BE2C (cell line): Measurements from ENCODE around the gene NARF.
"Not testable (repeated sequence)": the region's sequence is repeated elsewhere in the genome, so short reads cannot be mapped to it uniquely, and the experiment has no call there.

Experiments used
- DNase-seq: peaks from one replicate; pipeline ENCODE4 v3.0.0-alpha.2; 2020
- H3K27me3 ChIP-seq: fragments of 250-450 bp; sonication (Bioruptor Pico); 2 replicates; pipeline ENCODE4 v1.5.1; 2020; ENCODE audit warnings: mild to moderate bottlenecking
- H3K36me3 ChIP-seq: fragments of 250-450 bp; sonication (Bioruptor Pico); 2 replicates; pipeline ENCODE4 v1.5.1; 2020; ENCODE audit warnings: mild to moderate bottlenecking
- H3K4me1 ChIP-seq: fragments of 250-450 bp; sonication (Bioruptor Pico); 2 replicates; pipeline ENCODE4 v1.5.1; 2020
- H3K4me3 ChIP-seq: 2 replicates; pipeline ENCODE4 v1.5.1; 2011; ENCODE audit warnings: low read depth, low read length
- H3K9me3 ChIP-seq: fragments of 250-450 bp; sonication (Bioruptor Pico); 2 replicates; pipeline ENCODE4 v1.5.1; 2020
- TF ChIP-seq, protein P1 (sequence below): IDR thresholded peaks from 2 replicates; pipeline ENCODE4 v1.5.1; 2012; ENCODE audit warnings: mild to moderate bottlenecking, low read depth, low read length

NARF gene

DNA sequence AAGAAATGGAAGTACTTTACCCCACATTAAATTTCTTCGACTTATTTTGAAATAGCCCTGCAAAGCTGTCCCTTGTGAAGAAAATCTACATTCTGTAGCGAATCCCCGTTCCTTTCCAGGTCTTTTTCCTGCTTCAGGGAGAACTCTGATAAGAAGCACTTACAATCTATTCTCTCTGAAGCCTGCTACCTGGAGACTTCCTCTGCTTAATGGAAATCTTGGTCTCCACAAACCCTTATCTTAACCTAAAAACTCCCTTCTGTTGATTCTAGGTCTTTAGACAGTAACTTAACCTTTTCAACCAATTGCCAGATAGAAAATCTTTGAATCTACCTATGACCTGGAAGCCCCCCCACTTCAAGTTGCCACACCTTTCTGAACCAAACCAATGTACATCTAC is 6.4 kb upstream of the NARF start:
- no peaks in the 10 kb centered on the region for H3K9me3 ChIP-seq
- no peak for DNase-seq
- TF ChIP-seq, protein P1, sequence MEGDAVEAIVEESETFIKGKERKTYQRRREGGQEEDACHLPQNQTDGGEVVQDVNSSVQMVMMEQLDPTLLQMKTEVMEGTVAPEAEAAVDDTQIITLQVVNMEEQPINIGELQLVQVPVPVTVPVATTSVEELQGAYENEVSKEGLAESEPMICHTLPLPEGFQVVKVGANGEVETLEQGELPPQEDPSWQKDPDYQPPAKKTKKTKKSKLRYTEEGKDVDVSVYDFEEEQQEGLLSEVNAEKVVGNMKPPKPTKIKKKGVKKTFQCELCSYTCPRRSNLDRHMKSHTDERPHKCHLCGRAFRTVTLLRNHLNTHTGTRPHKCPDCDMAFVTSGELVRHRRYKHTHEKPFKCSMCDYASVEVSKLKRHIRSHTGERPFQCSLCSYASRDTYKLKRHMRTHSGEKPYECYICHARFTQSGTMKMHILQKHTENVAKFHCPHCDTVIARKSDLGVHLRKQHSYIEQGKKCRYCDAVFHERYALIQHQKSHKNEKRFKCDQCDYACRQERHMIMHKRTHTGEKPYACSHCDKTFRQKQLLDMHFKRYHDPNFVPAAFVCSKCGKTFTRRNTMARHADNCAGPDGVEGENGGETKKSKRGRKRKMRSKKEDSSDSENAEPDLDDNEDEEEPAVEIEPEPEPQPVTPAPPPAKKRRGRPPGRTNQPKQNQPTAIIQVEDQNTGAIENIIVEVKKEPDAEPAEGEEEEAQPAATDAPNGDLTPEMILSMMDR: no peak

DNA sequence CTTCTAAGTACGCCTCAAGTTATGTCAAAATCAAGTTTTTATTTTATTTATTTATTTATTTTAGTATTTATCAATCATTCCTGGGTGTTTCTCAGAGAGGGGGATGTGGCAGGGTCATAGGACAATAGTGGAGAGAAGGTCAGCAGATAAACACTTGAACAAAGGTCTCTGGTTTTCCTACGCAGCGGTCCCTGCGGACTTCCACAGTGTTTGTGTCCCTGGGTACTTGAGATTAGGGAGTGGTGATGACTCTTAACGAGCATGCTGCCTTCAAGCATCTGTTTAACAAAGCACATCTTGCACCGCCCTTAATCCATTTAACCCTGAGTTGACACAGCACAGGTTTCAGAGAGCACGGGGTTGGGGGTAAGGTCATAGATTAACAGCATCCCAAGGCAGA is 5.4 kb upstream of the NARF start:
- not testable (repeated sequence) for H3K9me3 ChIP-seq, H3K4me1 ChIP-seq, DNase-seq, H3K4me3 ChIP-seq, H3K36me3 ChIP-seq, H3K27me3 ChIP-seq

More for the DNA sequence above, 6.4 kb upstream of the NARF start:
- Histone ChIP-seq H3K4me3 (no peak overlapping the region), H3K27me3 (no peaks in the 10 kb centered on the region), H3K4me1 (no peaks in the 10 kb centered on the region; the same call in 1 of the 2 replicates), H3K36me3 (no peaks in the 10 kb centered on the region)

DNA sequence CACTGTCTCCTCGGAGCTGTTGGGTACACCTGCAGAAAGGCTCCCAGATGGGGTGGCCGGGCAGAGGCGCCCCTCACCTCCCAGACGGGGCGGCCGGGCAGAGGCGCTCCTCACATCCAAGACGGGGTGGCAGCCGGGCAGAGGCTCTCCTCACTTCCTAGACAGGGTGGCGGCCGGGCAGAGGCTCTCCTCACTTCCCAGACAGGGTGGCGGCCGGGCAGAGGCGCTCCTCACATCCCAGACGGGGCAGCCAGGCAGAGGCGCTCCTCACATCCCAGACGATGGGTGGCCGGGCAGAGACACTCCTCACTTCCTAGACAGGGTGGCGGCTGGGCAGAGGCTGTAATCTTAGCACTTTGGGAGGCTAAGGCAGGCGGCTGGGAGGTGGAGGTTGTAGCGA is 4.8 kb upstream of the NARF start:
- DNase-seq, H3K36me3 ChIP-seq, H3K4me1 ChIP-seq, H3K9me3 ChIP-seq, H3K4me3 ChIP-seq, H3K27me3 ChIP-seq: not testable (repeated sequence)

DNA sequence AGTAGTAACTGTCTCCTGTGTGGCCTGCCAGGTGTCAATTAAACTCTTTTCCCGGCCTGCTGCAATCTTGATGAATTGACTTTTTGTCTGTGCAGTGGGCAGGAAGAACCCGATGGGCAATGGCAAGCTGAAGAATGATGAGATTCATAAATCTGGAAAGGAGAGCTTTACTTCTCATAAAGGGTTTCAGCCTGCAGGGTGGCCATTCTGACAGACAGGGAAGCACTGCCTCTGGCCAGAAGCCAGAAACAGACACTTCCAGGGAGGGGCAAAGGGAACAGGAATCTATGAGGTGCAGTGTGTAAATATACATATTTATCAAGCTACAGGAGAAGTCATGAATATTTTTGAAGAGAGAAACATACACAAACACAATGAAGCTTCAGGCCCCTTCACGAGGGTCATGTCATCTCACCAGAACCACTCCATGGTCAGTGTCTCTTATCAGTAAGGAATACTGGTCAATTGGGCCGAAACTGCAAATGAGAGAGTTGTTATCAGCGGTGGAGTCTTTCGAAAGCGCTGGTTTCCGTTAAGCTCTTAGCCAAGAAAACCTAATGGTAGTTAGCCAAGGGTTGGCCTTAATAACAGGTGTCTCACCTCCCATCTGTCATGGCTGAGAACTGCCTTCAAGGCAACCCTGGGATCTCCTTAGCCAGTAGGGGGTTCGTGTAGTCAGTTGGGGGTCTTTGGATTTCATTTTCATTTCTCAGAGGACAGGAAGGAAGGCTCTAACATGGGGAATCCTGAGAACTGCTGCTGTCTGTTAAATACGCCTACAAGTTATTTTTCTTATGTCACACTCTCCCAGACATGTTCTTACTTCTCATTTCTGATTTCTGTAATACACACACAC is 1.2 kb upstream of the NARF start:
- Histone ChIP-seq H3K27me3 (no peaks in the 10 kb centered on the region), H3K9me3 (no peaks in the 10 kb centered on the region), H3K4me1 (peaks cover 3% of the 10 kb centered on the region; the same call in 1 of the 2 replicates), H3K4me3 (peak overlapping the region; percentile 92), H3K36me3 (peaks cover 16% of the 10 kb centered on the region)
- no peak for DNase-seq
- TF ChIP-seq, protein P1: 0 out of 2 replicates have a peak, but pooled peaks have one; percentile 6

DNA sequence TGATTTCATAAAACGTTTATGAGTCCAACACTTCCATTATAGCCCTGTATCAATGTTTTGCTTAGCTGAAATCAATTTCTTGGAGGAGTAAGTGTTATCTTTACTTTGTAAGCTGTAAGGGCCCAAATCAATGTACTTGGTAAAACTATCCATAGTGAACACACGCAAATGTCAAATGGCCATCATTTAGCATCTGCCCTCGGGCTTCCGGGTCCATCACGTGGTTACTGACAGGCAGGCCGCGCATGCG is 687 bp upstream of the NARF start:
- Histone ChIP-seq H3K9me3 (no peaks in the 10 kb centered on the region), H3K4me1 (peaks cover 3% of the 10 kb centered on the region; the same call in 1 of the 2 replicates), H3K4me3 (peak overlapping the region; percentile 92), H3K36me3 (peaks cover 17% of the 10 kb centered on the region), H3K27me3 (no peaks in the 10 kb centered on the region)
- DNase-seq: no peak
- TF ChIP-seq, protein P1: no peak

DNA sequence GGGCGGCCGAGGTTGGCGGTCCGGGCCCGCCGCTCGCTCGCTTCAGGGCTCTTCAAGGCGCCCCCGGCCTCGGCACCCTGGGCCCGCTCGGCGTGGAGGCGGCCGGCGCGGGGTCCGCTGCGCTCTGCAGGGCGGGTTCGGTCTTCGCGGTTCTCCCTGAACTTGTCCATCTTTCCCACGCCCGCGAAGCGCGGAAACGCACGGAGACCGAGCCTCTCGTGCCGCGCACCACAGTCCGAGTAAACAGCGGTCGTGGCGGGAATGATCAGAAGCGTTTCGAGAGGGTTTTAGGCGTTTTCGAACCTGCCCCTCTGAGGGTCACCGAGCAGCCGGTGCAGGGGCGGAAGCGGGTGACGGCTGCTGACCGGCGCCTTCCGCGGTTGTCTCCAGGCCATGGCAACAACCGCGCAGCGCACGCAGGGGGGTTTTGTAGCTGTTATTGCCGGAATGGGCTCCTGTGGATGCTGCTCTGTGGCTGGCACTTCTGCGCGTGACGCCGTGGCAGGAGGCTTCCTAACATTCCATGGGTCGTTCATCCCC is 414 bp downstream of the NARF start:
- peaks cover 23% of the 10 kb centered on the region for H3K36me3 ChIP-seq
- H3K4me1 ChIP-seq: peaks cover 3% of the 10 kb centered on the region; the same call in 1 of the 2 replicates
- H3K9me3 ChIP-seq: no peaks in the 10 kb centered on the region
- H3K4me3 ChIP-seq: peak overlapping the region; percentile 92
- DNase-seq: no peak
- no peaks in the 10 kb centered on the region for H3K27me3 ChIP-seq
- TF ChIP-seq, protein P1: no peak

DNA sequence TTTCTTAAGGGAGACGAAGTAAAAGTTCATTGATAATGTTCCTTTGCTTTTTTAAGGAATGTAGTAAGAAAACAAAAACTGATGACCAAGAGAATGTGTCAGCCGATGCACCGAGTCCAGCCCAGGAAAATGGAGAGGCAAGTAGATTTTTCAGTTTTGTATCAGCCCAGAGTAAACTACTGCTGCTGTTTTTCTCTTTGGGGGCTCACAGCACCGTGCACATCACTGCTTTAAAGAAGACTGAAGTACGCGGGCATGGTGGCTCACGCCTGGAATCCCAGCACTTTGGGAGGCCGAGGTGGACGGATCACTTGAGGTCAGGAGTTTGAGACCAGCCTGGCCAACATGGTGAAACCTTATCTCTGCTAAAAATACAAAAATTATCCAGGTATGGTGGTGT is 1.4 kb downstream of the NARF start:
- H3K27me3 ChIP-seq, H3K9me3 ChIP-seq, DNase-seq, H3K4me3 ChIP-seq, H3K4me1 ChIP-seq: not testable (repeated sequence)
- peaks cover 33% of the 10 kb centered on the region for H3K36me3 ChIP-seq
